Measurements from ENCODE around the gene VLDLR.
"Not testable (repeated sequence)": the region's sequence is repeated elsewhere in the genome, so short reads cannot be mapped to it uniquely, and the experiment has no call there.

The VLDLR gene

DNA sequence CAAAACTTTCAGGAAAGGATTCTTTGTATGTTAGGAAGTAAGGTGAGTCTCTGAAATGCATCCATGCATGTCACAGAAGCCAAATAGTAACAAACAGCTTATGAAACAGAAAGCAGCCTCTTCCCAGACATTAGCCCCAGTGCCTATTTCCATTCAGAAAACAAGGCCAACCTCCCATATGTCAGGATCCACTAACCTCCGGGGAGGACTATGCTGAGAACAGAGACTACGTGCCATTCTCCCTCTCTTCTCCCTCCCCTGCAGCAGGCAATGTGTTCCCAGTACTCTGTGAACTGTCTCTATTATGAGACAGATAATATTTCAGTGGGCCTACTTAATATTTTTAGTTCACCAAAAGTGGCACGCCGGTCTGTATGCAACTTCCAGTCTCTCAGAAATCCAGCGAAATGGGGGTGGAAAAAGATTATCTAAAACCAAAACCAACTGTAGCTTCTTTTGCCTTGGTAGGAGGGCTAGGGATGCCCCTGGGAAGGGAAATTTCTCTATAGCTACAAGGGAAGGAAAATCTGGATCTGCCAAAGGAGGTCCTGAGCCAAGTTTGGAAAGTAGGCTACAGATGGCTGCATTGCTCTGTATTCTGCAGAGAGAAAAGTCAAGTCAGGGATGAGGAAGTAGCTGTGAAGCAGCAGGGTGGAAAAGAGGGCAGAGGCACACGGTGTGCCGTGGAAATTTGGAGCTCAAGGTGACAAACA lies 42.0 kb downstream of the VLDLR start:
- DNase-seq (ENCODE audit: low read depth, low spot score) = no peak

DNA sequence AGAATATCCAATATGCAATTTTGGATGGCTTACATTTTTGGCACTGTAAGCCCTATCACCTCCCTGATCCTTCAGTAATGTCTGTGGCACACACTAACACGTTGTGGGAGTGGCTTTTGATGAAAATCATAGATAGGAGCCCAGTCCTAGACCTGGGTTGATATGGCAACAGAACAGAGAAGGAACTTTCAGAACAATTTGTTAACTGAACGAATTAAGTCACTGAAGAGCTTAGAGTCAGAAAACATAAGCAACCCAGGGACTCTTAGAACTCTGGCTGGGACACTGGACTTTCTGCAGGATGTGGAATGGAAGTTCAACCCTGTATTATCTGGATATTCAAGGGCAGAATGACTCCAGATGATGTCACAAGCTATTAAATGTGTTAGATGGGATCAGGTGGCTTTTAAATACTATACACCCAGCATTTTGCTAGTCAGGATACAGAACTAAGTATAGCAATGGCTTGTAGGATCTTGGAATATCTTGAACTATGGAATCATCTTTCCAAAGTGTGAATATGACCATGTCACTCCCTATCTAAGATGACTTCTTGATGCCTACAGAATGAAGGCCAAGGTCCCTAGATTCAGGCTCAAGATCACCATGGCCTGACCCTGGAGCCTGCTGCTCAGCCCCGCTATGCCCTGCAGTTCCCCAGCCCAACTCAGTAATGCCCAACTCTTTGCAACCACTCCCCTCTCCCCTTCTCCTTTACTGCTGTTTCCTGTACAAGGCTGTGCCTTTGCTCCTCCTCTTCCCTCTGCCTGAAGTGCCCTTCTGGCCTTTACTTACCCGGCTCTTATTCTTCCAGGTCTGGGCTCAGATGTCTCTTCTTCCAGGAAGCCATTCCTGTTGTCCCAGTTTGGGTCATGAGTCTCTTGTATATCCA lies 42.8 kb downstream of the VLDLR start:
- DNase-seq (ENCODE audit: low read depth, low spot score) = no peak

DNA sequence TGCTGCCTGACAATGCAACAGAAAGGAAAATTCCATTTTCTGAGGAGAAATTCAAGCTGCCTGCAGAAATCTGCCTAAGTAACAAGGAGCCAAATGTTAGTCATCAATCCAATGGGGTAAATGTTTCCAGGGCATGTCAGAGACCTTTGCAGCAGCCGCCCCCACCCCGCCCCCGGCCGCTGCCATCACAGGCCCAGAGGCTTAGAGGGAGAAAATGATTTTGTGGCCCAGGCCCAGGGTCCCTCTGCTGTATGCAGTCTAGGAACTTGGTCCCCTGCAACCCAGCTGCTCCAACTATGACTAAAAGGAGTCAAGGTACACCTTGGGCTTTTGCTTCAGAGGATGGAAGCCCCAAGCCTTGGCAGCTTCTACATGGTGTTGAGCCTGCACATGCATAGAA lies 45.0 kb downstream of the VLDLR start:
- no peak for DNase-seq (ENCODE audit: low read depth, low spot score)

DNA sequence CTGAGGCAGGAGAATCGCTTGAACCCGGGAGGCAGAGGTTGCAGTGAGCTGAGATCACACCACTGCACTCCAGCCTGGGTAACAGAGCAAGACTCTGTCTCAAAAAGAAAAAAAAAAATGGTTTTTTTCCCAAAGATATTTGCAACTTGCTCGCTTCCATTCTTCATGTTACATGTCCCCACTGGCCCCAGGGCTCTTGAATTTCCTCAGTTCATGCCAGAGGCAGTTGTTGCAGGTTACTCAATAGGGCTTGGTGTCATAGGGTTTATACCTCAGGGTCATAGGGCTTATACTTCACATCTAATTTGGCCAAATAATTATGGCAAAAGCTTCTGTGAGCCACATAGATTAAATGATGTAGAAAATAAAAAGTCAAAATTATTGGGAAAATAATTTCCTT lies 51.6 kb downstream of the VLDLR start:
- DNase-seq (ENCODE audit: low read depth, low spot score) = no peak

DNA sequence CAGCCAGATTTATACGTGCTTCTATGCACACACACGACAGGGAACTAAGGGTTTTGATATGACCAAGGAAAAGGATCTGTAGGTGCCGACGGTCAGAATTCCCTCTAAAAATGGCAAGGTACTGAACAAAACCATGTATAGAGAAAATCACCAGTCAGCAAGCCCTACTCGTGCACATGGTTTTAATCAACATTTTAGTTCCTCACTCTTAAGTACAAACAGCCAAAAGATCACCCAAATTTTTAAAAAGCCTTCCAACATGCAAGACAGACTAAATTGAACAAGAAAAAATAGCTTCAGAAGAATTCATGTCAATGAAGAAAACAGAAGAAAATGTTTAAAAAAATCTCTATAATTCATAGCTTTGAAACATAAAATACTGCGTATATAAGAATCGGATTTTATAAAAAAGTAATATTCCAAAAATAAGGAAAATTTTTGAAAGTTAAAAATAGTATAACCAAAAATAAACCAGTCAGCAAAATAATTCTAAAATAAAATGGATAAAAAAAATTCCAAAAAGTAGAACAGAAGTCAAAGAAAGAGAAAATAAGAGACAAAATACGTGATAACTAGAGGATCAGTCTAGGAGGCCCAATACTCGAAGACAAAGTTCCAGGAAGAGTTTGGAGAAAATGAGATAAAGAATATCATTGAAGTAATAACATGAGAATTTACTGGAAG lies 52.7 kb downstream of the VLDLR start:
- DNase-seq (ENCODE audit: low read depth, low spot score) = no peak

DNA sequence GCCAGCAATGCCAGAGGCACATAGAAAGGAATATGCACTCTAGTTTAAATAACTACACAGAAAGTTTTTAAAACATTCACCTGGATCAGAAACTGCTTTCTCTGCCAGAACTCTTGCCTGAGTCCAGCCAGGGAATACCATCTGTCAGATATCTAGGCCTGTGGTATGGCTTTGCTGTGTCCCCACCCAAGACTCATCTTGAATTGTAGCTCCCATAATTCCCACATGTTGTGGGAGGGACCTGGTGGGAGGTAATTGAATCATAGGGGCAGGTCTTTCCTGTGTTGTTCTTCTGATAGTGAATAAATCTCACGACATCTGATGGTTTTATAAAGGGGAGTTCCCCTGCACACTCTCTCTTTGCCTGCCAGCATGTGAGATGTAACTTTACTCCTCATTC lies 54.2 kb downstream of the VLDLR start:
- DNase-seq (ENCODE audit: low read depth, low spot score) = no peak

DNA sequence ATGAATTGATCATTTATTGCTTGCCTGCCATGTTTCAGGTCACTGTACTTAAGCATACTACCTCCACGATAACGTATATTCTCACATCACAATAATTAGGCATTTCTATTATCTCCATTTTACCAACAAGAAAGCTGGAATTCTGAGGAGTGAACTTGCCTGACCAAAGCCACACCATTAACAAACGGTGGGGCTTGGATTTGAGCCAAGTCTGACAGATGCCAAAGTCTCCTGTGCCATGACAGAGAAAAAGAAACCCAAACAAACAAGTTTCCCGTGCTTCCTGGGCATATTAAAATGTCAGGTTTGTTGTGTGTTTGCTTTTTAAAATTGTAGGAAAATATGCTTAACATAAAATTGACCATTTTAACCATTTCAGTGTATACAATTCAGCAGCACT lies 54.9 kb downstream of the VLDLR start:
- DNase-seq (ENCODE audit: low read depth, low spot score) = no peak

DNA sequence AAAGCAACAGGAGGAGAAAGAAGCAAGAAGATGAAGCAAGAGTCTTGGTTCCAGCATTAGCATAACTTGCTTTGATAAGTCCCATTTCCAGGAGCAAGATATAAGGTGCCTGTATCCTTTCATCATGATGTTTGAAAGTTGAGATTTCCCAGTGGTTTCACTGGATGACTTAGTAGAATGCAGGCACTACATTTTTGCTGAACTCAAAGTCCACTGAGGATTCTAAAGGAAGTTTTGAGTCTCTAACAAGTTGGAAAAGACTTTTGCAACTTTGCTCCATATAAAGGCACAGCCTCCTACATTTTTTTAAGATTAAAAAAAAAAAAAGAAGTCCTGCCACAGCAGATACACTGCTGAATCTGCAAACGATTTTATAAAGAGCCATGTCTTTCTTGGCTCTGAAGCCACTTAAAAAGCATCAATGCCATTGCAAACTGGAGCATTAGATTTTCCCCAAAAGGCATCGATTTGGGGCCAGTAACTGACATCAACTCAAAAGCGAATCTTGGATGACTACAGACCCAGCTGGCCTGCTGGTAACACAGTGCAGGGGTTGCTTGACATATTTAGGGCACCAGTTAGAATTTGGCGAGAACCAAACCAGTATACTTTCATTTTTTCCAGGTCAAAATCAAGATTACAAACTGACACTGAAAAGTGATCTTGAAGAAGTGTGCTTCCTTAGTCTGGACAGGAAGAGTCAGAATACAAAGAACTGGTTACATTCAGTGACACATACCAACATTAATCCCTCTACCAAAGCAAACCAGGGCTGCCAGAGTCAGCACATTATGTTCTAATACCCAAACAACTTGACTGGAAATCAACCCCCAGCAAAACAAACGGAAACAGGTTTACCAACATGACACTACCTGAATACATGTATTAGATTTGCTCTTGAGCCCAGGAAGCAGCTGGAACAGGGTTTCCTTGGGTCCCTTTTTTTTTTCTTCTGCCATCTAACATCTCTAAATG lies 56.6 kb downstream of the VLDLR start:
- DNase-seq (ENCODE audit: low read depth, low spot score) = no peak

DNA sequence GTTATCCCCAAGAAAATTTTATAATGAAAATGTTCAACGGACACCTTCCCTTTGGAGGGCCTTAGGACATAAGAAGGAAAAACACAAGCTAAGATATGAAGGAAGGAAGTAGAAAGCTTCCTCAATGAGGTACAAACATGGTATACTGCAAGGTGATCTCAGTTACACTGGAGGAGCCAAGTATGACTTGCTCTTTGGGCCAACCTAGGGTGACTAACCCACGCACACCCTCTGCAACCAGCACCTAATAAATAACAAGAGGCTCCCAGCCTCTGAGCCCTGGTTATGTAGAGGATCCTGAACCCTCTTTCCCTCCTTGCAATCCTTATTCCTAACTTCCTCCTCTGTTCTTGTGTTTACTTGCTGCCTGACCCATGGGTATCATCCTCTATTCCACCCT lies 57.4 kb downstream of the VLDLR start:
- no peak for DNase-seq (ENCODE audit: low read depth, low spot score)

DNA sequence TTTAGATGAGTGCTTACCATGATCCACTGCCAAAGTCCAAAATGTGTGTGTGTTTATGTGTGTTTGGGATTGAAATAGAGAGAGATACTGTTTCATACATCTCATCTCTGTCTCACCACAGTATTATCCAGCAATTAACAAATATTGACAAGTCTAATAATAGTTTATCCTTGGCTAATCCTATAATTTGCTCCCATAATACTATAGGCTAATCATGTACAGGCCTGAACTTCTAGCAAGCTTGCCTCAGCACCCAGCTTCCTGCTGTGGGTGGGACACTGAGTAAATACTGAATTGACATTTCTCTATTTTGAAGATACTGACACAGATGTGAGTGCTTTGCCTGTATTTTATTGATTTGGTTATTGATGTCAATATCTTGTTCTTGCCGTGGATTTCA lies 60.4 kb downstream of the VLDLR start:
- DNase-seq (ENCODE audit: low read depth, low spot score) = no peak

DNA sequence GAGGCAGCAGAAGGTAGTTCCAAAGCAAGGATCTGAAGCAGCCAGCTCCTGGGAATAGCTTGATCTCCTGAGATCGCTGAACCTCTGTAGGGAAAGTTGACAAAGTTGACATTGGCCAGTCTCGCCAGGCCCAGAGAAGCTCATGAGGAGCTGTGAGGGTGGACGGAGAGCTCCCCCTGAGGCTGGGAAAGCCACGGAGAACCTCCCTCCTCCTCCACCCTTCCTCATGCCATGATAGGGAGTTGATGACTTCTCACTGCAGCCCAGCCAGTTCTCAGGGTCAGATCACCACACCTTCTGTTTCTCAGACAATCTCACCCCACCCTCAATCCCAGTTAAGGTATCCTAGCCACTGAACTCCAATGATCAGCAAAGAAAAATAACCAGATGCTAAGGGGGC lies 65.3 kb downstream of the VLDLR start:
- no peak for DNase-seq (ENCODE audit: low read depth, low spot score)

DNA sequence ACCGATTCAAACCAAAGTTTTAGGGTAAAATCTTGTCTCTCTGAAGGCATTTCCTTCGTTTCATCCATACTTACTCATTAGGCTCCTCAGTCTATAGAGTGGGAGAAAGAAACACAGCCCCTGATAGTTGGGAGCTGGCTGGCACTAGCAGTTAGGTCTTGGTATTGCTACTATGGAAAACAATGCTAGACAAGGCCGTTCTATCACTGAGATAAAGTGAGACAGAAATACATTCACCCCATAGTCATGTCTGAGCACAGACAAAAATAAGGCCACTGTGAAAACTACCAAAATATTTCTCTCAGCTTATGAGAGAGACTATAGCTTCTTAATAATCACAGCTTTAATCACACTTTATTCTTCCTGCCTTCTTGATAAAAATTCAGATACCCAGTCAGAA lies 67.0 kb downstream of the VLDLR start:
- no peak for DNase-seq (ENCODE audit: low read depth, low spot score)

DNA sequence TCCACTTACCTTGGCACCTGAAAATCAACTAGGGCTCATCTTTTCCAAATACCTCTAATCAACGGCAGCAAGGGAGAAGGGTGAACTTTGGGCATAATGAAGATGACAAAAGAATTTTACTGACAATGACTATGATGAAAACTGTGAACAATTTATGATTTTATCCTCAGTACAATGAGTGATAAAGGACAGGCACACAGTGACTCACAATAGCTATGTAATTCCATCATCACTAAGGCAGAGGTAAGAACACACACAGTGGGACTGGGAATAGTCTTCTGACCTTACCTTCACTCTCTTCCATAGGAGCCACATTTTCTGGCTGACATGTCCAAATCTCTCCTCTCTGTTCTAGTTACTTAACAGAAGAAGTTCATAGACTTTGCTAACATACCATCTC lies 69.6 kb downstream of the VLDLR start:
- DNase-seq (ENCODE audit: low read depth, low spot score) = no peak

DNA sequence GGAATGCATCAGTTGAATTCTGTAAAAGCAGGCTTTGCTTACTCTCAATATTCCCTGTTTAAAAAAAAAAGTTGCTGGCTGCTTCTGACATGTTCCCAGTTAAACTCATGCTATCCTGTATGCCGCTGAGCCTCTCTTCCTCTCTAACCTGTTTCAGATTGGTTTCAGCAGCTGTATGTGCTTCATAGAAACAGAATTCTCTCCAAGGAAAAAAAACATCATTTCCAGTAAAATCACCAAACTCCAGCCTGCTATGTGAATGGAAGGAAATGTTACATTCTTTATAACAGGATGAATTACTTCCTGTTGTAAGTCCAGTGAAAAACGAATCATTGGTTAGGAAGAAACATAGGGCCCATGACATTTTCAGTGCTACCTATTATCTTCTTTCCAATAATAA lies 70.0 kb downstream of the VLDLR start:
- no peak for DNase-seq (ENCODE audit: low read depth, low spot score)

DNA sequence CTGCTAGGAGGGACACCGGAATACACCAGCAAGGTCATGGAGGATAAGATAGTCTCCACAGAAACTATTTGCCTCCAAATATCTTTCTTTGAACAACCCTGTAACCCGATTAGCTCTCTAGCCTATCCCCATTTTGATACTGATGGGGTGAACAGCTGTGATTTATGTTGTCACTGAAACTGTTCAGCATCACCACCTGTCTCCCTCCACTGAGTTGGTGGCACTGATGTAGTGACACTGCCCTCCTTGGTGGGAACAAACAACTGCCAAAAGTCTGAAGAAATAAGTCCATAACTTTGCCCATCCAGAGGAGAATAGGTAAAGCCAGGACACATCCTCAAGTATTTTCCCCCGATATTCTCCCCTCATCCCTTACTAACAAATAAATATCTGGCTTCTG lies 71.5 kb downstream of the VLDLR start:
- no peak for DNase-seq (ENCODE audit: low read depth, low spot score)

DNA sequence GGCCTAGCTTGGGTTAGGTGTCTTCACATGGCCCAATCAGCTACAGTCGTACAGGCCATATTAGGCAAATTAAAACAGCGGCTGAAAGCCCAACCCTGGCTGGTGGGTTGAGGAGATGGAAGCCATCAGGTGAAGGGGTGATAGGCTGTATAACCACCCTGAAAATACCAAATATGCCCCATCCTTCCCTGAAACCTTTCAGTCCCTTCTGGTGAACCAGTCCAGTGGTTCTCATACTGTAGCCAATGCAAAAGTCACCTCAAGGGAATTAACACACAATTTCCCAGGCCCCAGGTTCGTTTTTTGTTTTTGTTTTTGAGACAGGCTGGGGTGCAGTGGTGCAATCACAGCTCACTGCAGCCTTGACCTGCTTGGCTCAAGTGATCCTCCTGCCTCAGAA lies 75.9 kb downstream of the VLDLR start:
- no peak for DNase-seq (ENCODE audit: low read depth, low spot score)

DNA sequence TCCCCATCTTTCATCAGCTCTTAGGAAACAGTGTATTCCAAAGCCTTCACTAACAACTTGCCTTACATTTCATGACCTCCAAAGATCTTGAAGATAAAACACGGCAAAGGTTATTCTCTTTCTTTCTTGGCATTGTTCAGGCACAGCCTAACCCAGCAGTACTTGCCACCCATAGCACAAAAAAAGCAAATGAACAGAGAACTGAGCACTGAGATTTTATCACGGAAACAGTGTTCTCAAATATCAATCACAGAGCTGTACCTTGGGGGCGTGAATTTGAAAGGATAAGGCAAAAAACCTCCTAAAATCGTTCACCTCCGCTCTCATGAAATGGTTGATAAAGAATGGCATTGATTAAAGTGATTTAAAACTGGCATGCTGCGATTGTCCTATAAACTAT lies 78.8 kb downstream of the VLDLR start:
- DNase-seq (ENCODE audit: low read depth, low spot score) = no peak

DNA sequence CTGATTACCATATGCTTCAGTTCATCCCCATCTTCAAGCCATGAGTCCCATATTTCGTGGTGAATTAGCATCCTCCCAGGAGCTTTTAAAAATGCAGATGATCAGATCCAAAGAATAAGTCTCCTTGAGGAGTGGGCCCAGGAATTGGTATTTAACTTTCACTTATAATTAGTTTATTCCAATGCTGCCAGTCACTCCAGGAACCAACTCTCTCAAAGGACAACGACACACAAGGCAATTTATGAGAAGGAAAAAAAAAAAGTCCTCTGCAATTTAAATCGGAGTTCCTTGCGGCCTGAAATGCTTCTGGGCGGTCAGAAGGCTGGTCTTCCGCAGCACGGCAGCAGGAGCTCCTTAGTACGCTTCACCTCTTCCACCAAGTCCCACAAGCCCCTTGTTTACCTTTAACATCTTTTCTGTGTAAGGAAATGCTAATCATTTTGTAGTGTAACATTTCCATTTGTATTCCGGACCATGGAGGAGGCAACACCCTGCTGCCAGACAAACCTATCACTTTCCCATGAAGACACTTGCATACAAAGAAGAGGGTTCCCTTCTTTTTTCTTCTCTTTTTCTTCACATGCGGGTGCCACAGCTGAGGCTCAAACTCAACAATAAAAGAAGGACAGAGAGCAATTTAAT lies 79.4 kb downstream of the VLDLR start:
- no peak for DNase-seq (ENCODE audit: low read depth, low spot score)

DNA sequence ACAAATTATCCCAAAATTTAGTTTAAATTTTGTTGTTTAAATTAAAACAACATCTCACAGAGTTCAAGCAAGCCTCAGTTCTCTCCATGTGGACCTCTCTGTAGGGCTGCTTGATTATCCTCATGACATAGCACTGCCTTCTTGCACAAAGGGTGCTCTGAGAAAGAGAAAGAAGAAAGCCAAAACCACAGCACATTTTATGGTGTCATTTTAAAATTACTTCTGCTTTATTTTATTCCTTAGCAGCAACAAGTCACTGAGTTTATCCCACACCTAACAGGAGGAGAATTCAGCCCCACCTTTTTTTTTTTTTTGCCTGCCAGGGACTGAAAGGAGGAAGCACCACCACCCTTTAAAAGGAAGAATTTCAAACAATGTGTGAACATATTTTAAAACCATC lies 82.9 kb downstream of the VLDLR start:
- DNase-seq (ENCODE audit: low read depth, low spot score) = no peak

DNA sequence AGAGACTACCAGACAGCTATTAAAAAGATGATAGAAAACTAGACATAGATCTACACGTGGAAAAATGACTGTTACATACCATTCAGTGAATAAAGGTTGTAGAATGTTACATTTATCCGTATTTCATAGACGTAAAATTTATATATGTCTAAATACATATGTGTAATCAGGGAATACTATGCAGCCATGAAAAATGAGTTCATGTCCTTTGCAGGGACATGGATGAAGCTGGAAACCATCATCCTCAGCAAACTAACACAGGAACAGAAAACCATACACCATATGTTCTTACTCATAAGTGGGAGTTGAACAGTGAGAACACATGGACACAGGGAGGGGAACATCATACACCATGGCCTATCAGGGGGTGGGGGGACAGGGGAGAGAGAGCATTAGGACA lies 85.7 kb downstream of the VLDLR start:
- DNase-seq (ENCODE audit: low read depth, low spot score) = not testable (repeated sequence)

Data from activated naive CD8-positive, alpha-beta T cell treated with anti-CD3 and anti-CD28 coated beads, Interleukin-2, amount 50 U/mL, for 16 hours (primary cell).